ENCODE results near the gene BSG. TPM values are rescaled to one million over a fixed set of nuclear protein-coding genes. Genes with fewer than 3 reads are reported as not detected.

The BSG gene
- total RNA-seq, 1 experiment from 2014 or later = 758 TPM

DNA sequence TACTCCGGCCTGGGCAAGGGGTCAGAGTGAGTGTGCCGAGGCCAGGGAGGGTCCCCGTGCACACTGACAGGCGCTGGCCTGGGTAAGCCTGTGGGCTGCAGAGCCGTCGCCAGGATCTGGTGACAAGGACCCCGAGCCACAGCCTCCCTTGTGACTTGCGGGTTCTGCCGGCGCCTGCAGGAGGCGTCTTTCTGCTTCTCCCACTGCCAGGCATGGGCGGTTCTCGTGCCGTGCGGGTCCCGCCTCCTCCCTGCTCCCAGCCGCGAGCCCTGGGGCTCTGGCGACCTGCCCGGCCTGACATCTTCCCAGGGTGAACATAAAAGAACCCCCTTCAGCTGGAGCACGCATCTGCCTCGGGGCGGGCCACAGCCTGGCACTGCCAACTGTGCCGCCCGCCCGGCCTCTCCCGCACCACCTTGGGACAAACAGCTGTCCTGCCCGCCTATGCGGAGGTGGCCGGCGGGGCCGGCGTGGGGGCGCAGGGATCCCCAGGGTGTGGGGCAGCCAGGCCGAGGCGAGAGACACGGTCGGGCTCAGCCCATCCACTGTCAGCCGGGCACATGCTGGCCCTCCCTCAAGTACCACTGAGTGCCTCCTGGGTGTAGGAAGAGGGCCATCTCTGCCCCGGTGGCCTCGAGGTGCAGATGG lies 15.8 kb downstream of the BSG start (continued):
- TF ChIP-seq, protein P1, sequence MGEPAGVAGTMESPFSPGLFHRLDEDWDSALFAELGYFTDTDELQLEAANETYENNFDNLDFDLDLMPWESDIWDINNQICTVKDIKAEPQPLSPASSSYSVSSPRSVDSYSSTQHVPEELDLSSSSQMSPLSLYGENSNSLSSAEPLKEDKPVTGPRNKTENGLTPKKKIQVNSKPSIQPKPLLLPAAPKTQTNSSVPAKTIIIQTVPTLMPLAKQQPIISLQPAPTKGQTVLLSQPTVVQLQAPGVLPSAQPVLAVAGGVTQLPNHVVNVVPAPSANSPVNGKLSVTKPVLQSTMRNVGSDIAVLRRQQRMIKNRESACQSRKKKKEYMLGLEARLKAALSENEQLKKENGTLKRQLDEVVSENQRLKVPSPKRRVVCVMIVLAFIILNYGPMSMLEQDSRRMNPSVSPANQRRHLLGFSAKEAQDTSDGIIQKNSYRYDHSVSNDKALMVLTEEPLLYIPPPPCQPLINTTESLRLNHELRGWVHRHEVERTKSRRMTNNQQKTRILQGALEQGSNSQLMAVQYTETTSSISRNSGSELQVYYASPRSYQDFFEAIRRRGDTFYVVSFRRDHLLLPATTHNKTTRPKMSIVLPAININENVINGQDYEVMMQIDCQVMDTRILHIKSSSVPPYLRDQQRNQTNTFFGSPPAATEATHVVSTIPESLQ (CRISPR knock-in tag; IDR thresholded peaks at IDR 0.05) = no peak
- TF ChIP-seq, protein P2, sequence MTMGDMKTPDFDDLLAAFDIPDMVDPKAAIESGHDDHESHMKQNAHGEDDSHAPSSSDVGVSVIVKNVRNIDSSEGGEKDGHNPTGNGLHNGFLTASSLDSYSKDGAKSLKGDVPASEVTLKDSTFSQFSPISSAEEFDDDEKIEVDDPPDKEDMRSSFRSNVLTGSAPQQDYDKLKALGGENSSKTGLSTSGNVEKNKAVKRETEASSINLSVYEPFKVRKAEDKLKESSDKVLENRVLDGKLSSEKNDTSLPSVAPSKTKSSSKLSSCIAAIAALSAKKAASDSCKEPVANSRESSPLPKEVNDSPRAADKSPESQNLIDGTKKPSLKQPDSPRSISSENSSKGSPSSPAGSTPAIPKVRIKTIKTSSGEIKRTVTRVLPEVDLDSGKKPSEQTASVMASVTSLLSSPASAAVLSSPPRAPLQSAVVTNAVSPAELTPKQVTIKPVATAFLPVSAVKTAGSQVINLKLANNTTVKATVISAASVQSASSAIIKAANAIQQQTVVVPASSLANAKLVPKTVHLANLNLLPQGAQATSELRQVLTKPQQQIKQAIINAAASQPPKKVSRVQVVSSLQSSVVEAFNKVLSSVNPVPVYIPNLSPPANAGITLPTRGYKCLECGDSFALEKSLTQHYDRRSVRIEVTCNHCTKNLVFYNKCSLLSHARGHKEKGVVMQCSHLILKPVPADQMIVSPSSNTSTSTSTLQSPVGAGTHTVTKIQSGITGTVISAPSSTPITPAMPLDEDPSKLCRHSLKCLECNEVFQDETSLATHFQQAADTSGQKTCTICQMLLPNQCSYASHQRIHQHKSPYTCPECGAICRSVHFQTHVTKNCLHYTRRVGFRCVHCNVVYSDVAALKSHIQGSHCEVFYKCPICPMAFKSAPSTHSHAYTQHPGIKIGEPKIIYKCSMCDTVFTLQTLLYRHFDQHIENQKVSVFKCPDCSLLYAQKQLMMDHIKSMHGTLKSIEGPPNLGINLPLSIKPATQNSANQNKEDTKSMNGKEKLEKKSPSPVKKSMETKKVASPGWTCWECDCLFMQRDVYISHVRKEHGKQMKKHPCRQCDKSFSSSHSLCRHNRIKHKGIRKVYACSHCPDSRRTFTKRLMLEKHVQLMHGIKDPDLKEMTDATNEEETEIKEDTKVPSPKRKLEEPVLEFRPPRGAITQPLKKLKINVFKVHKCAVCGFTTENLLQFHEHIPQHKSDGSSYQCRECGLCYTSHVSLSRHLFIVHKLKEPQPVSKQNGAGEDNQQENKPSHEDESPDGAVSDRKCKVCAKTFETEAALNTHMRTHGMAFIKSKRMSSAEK (CRISPR knock-in tag; IDR thresholded peaks at IDR 0.05; ENCODE audit: borderline replicate concordance) = no peak
- TF ChIP-seq SP1 (CRISPR knock-in tag; conservative IDR thresholded peaks at IDR 0.05) (0 out of 2 replicates have a peak, but pooled peaks have one; percentile 25), RORB (CRISPR knock-in tag; IDR thresholded peaks at IDR 0.05) (no peak), ZBTB21 (CRISPR knock-in tag; IDR thresholded peaks at IDR 0.05; ENCODE audit: borderline replicate concordance) (no peak), ZNF396 (CRISPR knock-in tag; IDR thresholded peaks at IDR 0.05; ENCODE audit: borderline replicate concordance) (no peak), ESRRA (CRISPR knock-in tag; IDR thresholded peaks at IDR 0.05; ENCODE audit: borderline replicate concordance) (no peak), KAT7 (CRISPR knock-in tag; IDR thresholded peaks at IDR 0.05; ENCODE audit: borderline replicate concordance) (no peak), GTF2I (CRISPR knock-in tag; conservative IDR thresholded peaks at IDR 0.05) (no peak), NR1H2 (CRISPR knock-in tag; IDR thresholded peaks at IDR 0.05) (no peak), MYBL2 (CRISPR knock-in tag; IDR thresholded peaks at IDR 0.05) (no peak), TCF7 (CRISPR knock-in tag; IDR thresholded peaks at IDR 0.05; ENCODE audit: low read depth) (no peak), ZNF121 (CRISPR knock-in tag; IDR thresholded peaks at IDR 0.05) (0 out of 2 replicates have a peak, but pooled peaks have one; percentile 27), ZNF219 (CRISPR knock-in tag; IDR thresholded peaks at IDR 0.05; ENCODE audit: borderline replicate concordance) (no peak)
- TF ChIP-seq, protein P3, sequence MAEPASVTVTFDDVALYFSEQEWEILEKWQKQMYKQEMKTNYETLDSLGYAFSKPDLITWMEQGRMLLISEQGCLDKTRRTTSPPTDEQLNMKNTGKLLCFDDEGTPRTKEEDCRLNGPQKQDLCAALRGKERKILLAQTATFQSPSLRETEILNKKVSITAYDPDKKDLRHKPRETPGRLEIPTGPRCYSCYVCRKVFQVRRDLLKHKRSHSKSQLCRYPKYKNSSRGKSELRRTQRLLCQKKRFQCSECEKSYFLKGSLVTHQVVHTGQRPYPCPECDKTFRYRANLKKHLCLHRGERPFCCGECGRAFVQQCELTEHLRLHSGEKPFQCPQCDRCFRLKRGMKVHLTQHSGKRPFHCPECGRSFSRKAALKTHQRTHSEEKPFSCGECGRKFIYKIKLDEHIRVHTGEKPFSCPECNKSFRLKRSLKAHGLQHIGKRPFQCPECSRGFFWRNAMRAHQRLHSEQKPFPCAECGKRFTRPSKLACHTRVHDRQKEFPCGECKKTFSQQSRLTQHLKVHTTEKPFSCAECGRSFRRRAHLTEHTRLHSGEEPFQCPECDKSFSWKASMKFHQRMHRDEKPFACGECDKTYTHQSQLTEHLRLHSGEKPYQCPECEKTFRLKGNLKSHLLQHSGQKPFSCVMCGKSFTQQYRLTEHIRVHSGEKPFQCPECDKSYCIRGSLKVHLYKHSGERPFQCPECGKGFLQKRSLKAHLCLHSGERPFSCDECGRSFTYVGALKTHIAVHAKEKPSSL (CRISPR knock-in tag; conservative IDR thresholded peaks at IDR 0.05) = no peak
- TF ChIP-seq, protein P4, sequence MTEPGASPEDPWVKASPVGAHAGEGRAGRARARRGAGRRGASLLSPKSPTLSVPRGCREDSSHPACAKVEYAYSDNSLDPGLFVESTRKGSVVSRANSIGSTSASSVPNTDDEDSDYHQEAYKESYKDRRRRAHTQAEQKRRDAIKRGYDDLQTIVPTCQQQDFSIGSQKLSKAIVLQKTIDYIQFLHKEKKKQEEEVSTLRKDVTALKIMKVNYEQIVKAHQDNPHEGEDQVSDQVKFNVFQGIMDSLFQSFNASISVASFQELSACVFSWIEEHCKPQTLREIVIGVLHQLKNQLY (CRISPR knock-in tag; IDR thresholded peaks at IDR 0.05) = no peak
- TF ChIP-seq, protein P5, sequence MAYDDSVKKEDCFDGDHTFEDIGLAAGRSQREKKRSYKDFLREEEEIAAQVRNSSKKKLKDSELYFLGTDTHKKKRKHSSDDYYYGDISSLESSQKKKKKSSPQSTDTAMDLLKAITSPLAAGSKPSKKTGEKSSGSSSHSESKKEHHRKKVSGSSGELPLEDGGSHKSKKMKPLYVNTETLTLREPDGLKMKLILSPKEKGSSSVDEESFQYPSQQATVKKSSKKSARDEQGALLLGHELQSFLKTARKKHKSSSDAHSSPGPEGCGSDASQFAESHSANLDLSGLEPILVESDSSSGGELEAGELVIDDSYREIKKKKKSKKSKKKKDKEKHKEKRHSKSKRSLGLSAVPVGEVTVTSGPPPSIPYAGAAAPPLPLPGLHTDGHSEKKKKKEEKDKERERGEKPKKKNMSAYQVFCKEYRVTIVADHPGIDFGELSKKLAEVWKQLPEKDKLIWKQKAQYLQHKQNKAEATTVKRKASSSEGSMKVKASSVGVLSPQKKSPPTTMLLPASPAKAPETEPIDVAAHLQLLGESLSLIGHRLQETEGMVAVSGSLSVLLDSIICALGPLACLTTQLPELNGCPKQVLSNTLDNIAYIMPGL (CRISPR knock-in tag; IDR thresholded peaks at IDR 0.05) = 0 out of 2 replicates have a peak, but pooled peaks have one; percentile 25
- TF ChIP-seq, protein P6, sequence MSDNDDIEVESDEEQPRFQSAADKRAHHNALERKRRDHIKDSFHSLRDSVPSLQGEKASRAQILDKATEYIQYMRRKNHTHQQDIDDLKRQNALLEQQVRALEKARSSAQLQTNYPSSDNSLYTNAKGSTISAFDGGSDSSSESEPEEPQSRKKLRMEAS (CRISPR knock-in tag; IDR thresholded peaks at IDR 0.05) = 0 out of 2 replicates have a peak, but pooled peaks have one; percentile 20
- TF ChIP-seq, protein P7, sequence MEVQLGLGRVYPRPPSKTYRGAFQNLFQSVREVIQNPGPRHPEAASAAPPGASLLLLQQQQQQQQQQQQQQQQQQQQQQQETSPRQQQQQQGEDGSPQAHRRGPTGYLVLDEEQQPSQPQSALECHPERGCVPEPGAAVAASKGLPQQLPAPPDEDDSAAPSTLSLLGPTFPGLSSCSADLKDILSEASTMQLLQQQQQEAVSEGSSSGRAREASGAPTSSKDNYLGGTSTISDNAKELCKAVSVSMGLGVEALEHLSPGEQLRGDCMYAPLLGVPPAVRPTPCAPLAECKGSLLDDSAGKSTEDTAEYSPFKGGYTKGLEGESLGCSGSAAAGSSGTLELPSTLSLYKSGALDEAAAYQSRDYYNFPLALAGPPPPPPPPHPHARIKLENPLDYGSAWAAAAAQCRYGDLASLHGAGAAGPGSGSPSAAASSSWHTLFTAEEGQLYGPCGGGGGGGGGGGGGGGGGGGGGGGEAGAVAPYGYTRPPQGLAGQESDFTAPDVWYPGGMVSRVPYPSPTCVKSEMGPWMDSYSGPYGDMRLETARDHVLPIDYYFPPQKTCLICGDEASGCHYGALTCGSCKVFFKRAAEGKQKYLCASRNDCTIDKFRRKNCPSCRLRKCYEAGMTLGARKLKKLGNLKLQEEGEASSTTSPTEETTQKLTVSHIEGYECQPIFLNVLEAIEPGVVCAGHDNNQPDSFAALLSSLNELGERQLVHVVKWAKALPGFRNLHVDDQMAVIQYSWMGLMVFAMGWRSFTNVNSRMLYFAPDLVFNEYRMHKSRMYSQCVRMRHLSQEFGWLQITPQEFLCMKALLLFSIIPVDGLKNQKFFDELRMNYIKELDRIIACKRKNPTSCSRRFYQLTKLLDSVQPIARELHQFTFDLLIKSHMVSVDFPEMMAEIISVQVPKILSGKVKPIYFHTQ (CRISPR knock-in tag; IDR thresholded peaks at IDR 0.05) = no peak

All from WTC11 (cell line).